Endothelial cell of umbilical vein (primary cell): ENCODE results near the gene ACTA2.

Experiments
- EZH2 ChIP-seq: IDR thresholded peaks from 2 replicates; pipeline ENCODE4 v1.6.1; 2012; ENCODE audit warnings: borderline replicate concordance, low read depth, mild to moderate bottlenecking, moderate library complexity, low read length, inconsistent platforms; ENCODE audit not compliant: severe bottlenecking
- FOS ChIP-seq: IDR thresholded peaks from 2 replicates; pipeline ENCODE4 v1.6.1; 2011; ENCODE audit warnings: mild to moderate bottlenecking, low read length, moderate library complexity, borderline replicate concordance; ENCODE audit not compliant: insufficient read depth
- MYC ChIP-seq: IDR thresholded peaks from one replicate; pipeline ENCODE4 v1.6.1; 2011; ENCODE audit warnings: mild to moderate bottlenecking, low read depth, low read length
- POLR2A ChIP-seq: IDR thresholded peaks from 2 replicates; pipeline ENCODE4 v1.6.1; 2012; ENCODE audit warnings: low read depth, mild to moderate bottlenecking, control low read depth, low read length
- POLR2AphosphoS5 ChIP-seq: IDR thresholded peaks from 2 replicates; pipeline ENCODE4 v1.6.1; 2012; ENCODE audit warnings: low read depth, mild to moderate bottlenecking, control low read depth, low read length, moderate library complexity; ENCODE audit not compliant: insufficient read depth
- TF ChIP-seq, protein P1 (sequence below), 2 donors: IDR thresholded peaks; 1 replicate in 1 of 2; 2 replicates in 1 of 2; pipeline ENCODE4 v1.5.1; 2011; ENCODE audit warnings: low read length in 2 of 2, mild to moderate bottlenecking in 2 of 2, moderate library complexity in 2 of 2, control low read depth in 1 of 2, inconsistent platforms in 1 of 2, low read depth in 1 of 2; ENCODE audit not compliant: insufficient read depth in 1 of 2; ENCODE audit errors: extremely low read depth in 1 of 2
- TF ChIP-seq, protein P2 (sequence below): IDR thresholded peaks from 2 replicates; pipeline ENCODE4 v1.6.1; 2011; ENCODE audit not compliant: insufficient read depth, insufficient read length

DNA sequence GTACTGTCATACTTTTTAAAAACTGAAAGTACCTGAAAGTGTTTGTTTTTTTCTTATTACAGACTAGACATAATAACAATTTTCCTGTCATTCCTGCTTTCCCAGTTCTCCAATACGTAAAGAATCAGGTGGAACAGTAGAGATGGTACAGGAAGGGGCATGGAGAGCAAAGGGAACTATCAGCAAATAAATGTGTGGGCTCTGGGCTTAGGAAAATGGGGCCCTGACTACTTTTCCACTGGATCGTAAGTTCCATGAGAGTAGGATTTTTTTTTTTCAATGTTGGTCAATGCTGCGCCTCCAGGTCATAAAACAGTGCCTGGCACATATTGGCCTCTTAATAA is 22.8 kb upstream of the ACTA2 start:
- TF ChIP-seq, protein P1, sequence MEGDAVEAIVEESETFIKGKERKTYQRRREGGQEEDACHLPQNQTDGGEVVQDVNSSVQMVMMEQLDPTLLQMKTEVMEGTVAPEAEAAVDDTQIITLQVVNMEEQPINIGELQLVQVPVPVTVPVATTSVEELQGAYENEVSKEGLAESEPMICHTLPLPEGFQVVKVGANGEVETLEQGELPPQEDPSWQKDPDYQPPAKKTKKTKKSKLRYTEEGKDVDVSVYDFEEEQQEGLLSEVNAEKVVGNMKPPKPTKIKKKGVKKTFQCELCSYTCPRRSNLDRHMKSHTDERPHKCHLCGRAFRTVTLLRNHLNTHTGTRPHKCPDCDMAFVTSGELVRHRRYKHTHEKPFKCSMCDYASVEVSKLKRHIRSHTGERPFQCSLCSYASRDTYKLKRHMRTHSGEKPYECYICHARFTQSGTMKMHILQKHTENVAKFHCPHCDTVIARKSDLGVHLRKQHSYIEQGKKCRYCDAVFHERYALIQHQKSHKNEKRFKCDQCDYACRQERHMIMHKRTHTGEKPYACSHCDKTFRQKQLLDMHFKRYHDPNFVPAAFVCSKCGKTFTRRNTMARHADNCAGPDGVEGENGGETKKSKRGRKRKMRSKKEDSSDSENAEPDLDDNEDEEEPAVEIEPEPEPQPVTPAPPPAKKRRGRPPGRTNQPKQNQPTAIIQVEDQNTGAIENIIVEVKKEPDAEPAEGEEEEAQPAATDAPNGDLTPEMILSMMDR (IDR thresholded peaks at IDR 0.05; ENCODE audit: extremely low read depth in 1 of 2, insufficient read depth in 1 of 2, low read depth in 1 of 2, low read length in 2 of 2) = no peak
- TF ChIP-seq POLR2A (no peak), POLR2AphosphoS5 (no peak), EZH2 (no peak), MYC (no peak), FOS (no peak)
- TF ChIP-seq, protein P2, sequence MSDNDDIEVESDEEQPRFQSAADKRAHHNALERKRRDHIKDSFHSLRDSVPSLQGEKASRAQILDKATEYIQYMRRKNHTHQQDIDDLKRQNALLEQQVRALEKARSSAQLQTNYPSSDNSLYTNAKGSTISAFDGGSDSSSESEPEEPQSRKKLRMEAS = no peak
